NCI-H460 (cell line): ENCODE results near the gene EVC2. TPM values are rescaled to one million over a fixed set of nuclear protein-coding genes. Genes with fewer than 3 reads are reported as not detected.
"Not testable (repeated sequence)": the region's sequence is repeated elsewhere in the genome, so short reads cannot be mapped to it uniquely, and the experiment has no call there.

Experiments used
- DNase-seq: peaks from one replicate; pipeline ENCODE4 v3.0.0-alpha.2; 2016; ENCODE audit warnings: low read depth; ENCODE audit errors: extremely low read depth
- total RNA-seq: library from RNA; depleted of rRNA; stranded (reverse); fragments of >200 nt; shearing (Covaris generic); gene quantifications from 2 replicates; pipeline ENCODE4 v1.2.3, GENCODE V29; 2014

EVC2 gene
- total RNA-seq, 1 experiment from 2014 or later = not detected

DNA sequence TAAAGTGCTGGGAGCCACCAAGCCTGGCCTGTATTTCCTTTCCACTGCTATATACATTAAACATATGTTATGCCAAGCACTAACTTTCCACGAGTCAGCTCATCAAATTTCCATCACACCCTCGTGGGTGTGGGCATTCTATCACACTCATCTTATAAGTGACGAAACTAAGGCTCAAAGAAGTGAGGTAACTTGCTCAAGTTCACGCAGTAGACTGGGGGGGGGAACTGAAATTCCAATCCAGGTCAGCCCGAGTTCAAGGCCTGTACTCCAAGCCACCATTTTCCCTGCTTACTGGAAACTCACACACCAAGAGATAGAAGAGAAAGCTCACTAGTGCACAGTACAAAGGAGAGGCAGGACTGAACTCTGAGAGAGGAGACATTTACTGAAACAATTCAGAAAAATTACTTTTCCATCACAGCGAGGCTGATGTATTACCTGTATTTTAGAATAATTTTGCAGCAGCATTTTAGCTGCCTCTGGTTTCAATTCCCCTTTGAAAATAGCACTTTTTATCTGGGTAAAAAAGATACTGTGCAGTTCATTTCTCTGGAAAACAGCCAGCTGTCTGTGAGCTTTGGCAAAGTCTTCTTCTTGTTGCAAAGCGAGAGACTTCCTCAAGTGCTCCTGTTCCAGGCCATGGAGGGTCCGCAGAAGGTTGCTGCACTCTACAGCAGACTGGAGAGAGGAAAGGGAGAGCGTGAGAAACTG lies 76.8 kb downstream of the EVC2 start:
- no peak for DNase-seq

GRCh38 chr4:5630762-5631161 lies 77.6 kb downstream of the EVC2 start:
- no peak for DNase-seq

- DNase-seq = no peak
Measured at GRCh38 chr4:5629542-5629941, 78.8 kb downstream of the EVC2 start.

GRCh38 chr4:5626913-5627312 lies 81.4 kb downstream of the EVC2 start:
- DNase-seq = no peak

GRCh38 chr4:5622596-5622995 lies 85.8 kb downstream of the EVC2 start:
- no peak for DNase-seq

DNA sequence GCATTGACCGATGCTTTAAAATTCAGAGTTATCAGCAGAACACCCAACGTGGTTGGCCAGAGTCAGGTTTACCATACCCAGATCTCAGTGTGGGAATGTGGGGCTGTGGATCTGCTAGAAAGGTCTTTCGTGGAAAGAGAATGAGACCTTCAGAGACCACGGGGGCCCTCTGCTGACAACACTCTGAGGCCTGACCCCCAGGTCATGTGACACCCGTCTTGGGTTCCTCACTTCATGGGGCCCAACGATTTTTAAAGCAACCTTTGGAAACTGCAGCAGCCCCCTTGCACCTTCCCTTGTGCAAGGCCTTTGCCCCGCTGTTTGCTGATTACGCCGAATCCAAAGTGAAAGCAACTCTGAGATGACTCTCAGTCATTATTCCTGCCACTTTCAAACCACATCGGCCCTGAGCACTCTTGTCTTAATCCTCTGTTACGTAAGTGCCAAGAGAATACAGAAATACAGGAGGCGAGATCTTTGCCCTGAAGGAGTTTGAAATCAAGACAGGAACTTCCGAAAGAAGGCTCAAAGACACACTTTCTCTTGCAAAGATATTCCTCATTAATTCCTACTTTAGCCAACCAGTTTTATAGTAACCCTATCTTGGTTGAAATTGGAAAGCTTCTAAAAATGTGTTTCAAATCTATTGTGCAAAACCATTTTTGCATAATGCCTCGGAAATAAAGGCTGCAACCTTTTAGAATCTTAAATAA lies 88.3 kb downstream of the EVC2 start:
- DNase-seq = no peak

DNA sequence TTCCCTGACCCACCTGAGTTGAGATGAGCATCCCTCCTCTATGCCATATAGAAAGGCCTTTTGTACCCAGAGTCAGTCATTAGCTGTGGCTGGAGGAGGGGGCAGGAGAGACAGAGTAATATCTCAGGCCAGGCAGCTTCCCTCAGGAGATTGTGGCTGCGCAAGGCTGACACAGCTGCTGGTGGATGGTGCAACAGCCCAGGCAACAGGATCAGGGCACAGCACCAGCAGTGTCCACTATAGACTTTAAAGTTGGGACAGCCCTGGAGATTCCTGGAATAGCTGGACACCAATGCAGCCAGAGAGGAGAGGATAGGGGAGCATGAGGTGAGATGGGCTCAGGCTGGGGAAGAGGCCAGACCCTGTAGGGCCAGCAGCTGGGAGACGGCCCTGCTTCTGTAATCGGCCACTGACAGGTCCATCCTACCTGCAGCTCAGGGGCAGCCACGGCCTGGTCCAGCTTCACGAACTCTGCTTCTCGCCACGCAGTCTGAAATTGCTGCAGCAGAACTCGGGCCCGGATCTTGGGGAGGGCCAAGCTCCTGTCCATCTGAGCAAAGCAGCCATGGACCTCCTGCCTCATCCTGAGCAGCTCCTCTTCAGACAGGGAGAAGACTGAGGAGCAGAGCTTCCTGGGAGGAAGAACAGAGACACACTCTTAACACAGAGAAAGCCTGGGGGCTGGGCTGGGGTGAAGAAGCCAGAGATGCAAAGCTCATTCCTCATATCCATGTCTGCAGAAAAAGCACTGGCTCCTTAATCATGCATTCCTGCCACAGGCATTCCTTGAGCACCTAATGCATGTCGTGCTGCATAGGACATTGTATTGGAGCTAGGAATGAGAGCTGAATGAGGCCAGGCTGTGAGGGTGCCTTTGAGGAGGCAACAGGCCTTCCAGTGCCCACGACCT lies 90.1 kb downstream of the EVC2 start:
- no peak for DNase-seq

GRCh38 chr4:5616331-5616950 lies 91.9 kb downstream of the EVC2 start:
- DNase-seq = no peak

DNA sequence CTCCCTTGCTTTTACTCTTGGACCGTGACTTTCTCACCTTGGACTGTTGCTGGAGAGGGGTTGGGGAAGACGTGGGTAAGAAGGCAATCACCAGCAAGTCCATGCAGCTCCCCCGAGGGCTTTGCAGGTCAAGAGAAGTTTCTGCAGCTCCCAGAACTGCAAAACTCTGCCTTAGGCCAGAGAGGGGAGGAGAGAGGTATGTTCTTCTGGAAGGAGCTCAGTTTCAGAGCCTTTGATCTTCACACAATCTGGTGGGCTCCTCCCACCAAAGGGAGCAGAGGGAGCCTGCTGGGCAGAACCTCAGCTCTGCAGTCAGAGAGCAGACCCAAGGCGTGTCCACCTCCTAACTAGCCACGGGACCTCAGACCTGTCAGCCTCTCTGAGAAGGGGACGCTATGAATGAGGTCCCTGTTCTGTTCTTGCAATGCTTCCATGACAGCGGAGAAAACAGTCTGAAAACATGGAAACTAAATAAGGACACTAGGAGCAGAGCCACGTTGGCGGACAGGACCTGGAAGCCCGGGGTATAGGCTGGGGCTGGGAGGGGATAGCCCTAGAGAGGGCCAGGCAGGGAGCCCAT lies 92.8 kb downstream of the EVC2 start:
- no peak for DNase-seq

DNA sequence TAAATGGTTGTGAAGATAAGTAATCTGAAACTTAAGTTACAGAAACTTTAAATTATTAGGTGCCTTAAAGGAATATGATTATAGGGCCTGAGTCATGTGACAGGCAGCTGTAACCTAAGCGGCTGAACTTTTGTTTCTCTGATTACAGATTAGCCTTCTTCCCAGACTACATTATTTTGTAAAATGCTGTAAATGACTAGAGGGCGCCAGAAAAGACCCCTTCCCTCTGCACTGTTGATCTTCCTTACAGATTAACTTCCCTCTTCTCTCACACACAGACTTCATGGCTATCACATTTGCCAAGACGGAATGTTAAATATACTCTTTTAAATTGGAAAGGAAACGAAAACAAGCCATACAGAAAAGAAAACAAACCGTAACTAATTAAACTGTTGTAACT lies 96.6 kb downstream of the EVC2 start:
- DNase-seq = no peak

- no peak for DNase-seq
Measured at GRCh38 chr4:5609306-5610007, 98.9 kb downstream of the EVC2 start.

DNA sequence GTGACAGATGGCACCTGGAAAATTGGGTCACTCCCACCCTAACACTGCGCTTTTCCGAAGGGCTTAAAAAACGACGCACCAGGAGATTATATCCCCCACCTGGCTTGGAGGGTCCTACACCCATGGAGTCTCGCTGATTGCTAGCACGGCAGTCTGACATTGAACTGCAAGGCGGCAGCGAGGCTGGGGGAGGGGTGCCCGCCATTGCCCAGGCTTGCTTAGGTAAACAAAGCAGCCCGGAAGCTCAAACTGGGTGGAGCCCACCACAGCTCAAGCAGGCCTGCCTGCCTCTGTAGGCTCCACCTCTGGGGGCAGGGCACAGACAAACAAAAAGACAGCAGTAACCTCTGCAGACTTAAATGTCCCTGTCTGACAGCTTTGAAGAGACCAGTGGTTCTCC lies 114.5 kb downstream of the EVC2 start:
- DNase-seq = not testable (repeated sequence)

DNA sequence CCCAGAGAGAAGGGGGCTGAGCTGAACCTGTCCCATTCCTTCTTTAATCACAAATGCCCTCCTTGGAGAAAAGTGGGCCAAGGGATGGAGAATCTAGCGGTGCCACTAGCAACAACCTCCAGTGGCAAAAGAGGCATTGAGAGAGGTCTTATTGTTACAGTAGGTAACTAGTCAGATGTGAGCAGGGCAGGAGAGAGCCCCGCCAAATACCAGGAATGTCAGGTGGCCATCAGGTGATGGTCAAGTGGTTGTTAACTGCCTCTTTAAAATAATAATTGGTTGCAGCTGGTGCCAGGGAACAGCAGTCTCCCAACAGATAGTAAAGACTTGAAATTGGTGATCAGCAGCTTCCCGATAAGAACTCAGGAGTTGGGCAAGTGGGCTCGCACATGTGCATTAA lies 116.1 kb downstream of the EVC2 start:
- no peak for DNase-seq

- no peak for DNase-seq
Measured at GRCh38 chr4:5589495-5589894, 118.9 kb downstream of the EVC2 start.

GRCh38 chr4:5588046-5588445 lies 120.3 kb downstream of the EVC2 start:
- no peak for DNase-seq

GRCh38 chr4:5575941-5576340 lies 132.4 kb downstream of the EVC2 start:
- DNase-seq = no peak

DNA sequence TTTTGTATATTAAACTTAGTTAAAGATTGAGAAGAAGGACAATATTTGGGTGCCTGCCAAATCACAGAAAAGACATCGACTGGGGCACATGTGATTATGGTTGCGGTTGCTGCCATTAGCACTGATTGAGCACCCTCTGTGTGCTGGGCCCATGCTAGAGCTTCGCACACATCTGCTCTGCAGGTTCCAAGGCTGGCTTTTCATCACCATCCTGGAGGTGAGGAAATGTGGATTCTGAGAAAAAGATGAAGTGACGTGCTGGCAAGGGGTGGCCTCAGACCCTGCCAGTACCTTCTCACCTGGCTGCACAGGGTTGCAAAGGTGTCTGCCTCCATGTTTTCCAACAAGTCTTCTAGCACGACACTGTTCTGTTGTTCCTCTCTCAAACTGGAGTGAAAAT lies 134.0 kb downstream of the EVC2 start:
- no peak for DNase-seq

GRCh38 chr4:5573965-5574364 lies 134.4 kb downstream of the EVC2 start:
- no peak for DNase-seq

- no peak for DNase-seq
Measured at GRCh38 chr4:5572751-5573150, 135.6 kb downstream of the EVC2 start.

- DNase-seq = no peak
Measured at GRCh38 chr4:5572114-5572513, 136.2 kb downstream of the EVC2 start.
